NCI-H1417 (cell line): ENCODE data around the gene CMYA5.
A peak's percentile ranks its signal among the peaks of the same experiment; 100 is the strongest.
"Not testable (repeated sequence)": the region's sequence is repeated elsewhere in the genome, so short reads cannot be mapped to it uniquely, and the experiment has no call there.

Source experiments
- DNase-seq, 3 experiments: peaks; one replicate each; lab custom pipeline; 2025; lab: John Stamatoyannopoulos, UW

The CMYA5 gene

GRCh38 chr5:79702606-79703380, 13.2 kb downstream of the CMYA5 start:
- DNase-seq = peak in 2 of 3 experiments; percentile 2 to 6

- no peak for DNase-seq
Measured at GRCh38 chr5:79703381-79703645, 13.7 kb downstream of the CMYA5 start.

- no peak for DNase-seq
Measured at GRCh38 chr5:79704553-79704952, 14.9 kb downstream of the CMYA5 start.

GRCh38 chr5:79705632-79706031, 16.0 kb downstream of the CMYA5 start:
- no peak for DNase-seq

GRCh38 chr5:79706317-79706716, 16.7 kb downstream of the CMYA5 start:
- DNase-seq = not testable (repeated sequence)

GRCh38 chr5:79707535-79707934, 17.9 kb downstream of the CMYA5 start:
- DNase-seq = no peak

GRCh38 chr5:79712741-79713140, 23.1 kb downstream of the CMYA5 start:
- no peak for DNase-seq

GRCh38 chr5:79713727-79714126, 24.1 kb downstream of the CMYA5 start:
- DNase-seq = no peak

- no peak for DNase-seq
Measured at GRCh38 chr5:79716839-79717238, 27.2 kb downstream of the CMYA5 start.

GRCh38 chr5:79720096-79720495, 30.5 kb downstream of the CMYA5 start:
- DNase-seq = no peak

GRCh38 chr5:79727451-79728355, 38.1 kb downstream of the CMYA5 start:
- no peak for DNase-seq

- no peak for DNase-seq
Measured at GRCh38 chr5:79728396-79728795, 38.8 kb downstream of the CMYA5 start.

GRCh38 chr5:79729679-79730078, 40.0 kb downstream of the CMYA5 start:
- no peak for DNase-seq

GRCh38 chr5:79730564-79730963, 40.9 kb downstream of the CMYA5 start:
- DNase-seq = no peak

- DNase-seq = no peak
Measured at GRCh38 chr5:79731775-79732174, 42.1 kb downstream of the CMYA5 start.

GRCh38 chr5:79736528-79737514, 47.2 kb downstream of the CMYA5 start:
- DNase-seq = no peak

GRCh38 chr5:79738349-79738748, 48.7 kb downstream of the CMYA5 start:
- DNase-seq = no peak

- DNase-seq = no peak
Measured at GRCh38 chr5:79742549-79743136, 53.0 kb downstream of the CMYA5 start.

GRCh38 chr5:79743846-79744605, 54.4 kb downstream of the CMYA5 start:
- DNase-seq = no peak

- no peak for DNase-seq
Measured at GRCh38 chr5:79745255-79745654, 55.6 kb downstream of the CMYA5 start.
